Right lobe of liver (tissue), 6 donors: ENCODE measurements around the gene BORCS5. TPM values are rescaled to one million over a fixed set of nuclear protein-coding genes. Genes with fewer than 3 reads are reported as not detected.

ENCODE experiments used
- ATAC-seq, 4 donors: fragments of 200-7000 bp; cut with Tn5 transposase; one replicate each; pipeline ENCODE4 v1.9.1; 2020; ENCODE audit warnings: mild to moderate bottlenecking in 4 of 4, moderate library complexity in 4 of 4
- DNase-seq, 3 donors: peaks; one replicate each; pipeline ENCODE4 v3.0.0-alpha.2; 2020
- H3K27ac ChIP-seq, 3 donors: fragments of 200-600 bp; one replicate each; pipeline ENCODE4 v1.8.0; 2022
- H3K27me3 ChIP-seq, 2 donors: fragments of 200-600 bp; one replicate each; pipeline ENCODE4 v1.8.0; 2022
- H3K36me3 ChIP-seq, 4 donors: fragments of 200-600 bp; sonication (generic) in 1 of 4; one replicate each; pipeline versions ENCODE4 v1.5.1 to v1.8.0; 2017 to 2022; ENCODE audit warnings: control low read depth in 1 of 4
- H3K4me1 ChIP-seq, 4 donors: fragments of 200-600 bp; sonication (generic) in 1 of 4; one replicate each; pipeline versions ENCODE4 v1.5.1 to v1.8.0; 2017 to 2022; ENCODE audit warnings: control low read depth in 1 of 4
- H3K4me3 ChIP-seq, 3 donors: fragments of 200-600 bp; one replicate each; pipeline ENCODE4 v1.8.0; 2022
- H3K9me3 ChIP-seq, 4 donors: fragments of 200-600 bp; sonication (generic) in 1 of 4; one replicate each; pipeline versions ENCODE4 v1.5.1 to v1.8.0; 2017 to 2022; ENCODE audit warnings: control low read depth in 1 of 4
- CTCF ChIP-seq, 4 donors: fragments of 200-600 bp in 3 of 4; fragments of 450-650 bp in 1 of 4; IDR thresholded peaks; one replicate each; pipeline versions ENCODE4 v1.5.1 to v1.8.0; 2016 to 2022; ENCODE audit warnings: antibody characterized with exemption in 4 of 4, mild to moderate bottlenecking in 2 of 4
- POLR2A ChIP-seq: fragments of 450-650 bp; IDR thresholded peaks from one replicate; pipeline ENCODE4 v1.6.1; 2017; ENCODE audit warnings: antibody characterized with exemption, mild to moderate bottlenecking
- WGBS: methylation state at CpG from one replicate; pipeline ENCODE4 v1.1.6; 2018; ENCODE audit warnings: low coverage, low lambda C conversion rate; ENCODE audit not compliant: insufficient coverage; ENCODE audit errors: missing lambda C conversion rate; 5-methylcytosine and 5-hydroxymethylcytosine counted together
- intact Hi-C, 2 donors: fragments of 100-400 bp; cut with DNase I; formaldehyde crosslinking; loops; one replicate each; pipeline versions ENCODE4 v1.11.2 to v1.14.1; 2022
- total RNA-seq, 6 experiments: library from RNA; depleted of rRNA in 2 of 6; stranded (reverse); fragments of >200 nt in 2 of 6; fragmentation: NEBNext Ultra II Directional in 3 of 6; extraction: Animal tissue kit (Norgen Biotek cat#: 25700) in 3 of 6; gene quantifications; one replicate each; pipeline versions ENCODE4 v1.1.0 to v1.2.4, GENCODE V29; 2016 to 2023
- donor health status: DM: no; HTN: yes; CAD: no.
- donor health status: DM: no; HTN: no; CAD: no.
- donor health status: DM: no; HTN: no; CAD: no.
- donor health status: DM: no; HTN: yes; CAD: no.
- donor health status: DM: no; HTN: yes; CAD: no.

Gene BORCS5
- total RNA-seq, 6 experiments from 2014 or later: 6.0 to 11.1 (median 8.0) TPM

DNA sequence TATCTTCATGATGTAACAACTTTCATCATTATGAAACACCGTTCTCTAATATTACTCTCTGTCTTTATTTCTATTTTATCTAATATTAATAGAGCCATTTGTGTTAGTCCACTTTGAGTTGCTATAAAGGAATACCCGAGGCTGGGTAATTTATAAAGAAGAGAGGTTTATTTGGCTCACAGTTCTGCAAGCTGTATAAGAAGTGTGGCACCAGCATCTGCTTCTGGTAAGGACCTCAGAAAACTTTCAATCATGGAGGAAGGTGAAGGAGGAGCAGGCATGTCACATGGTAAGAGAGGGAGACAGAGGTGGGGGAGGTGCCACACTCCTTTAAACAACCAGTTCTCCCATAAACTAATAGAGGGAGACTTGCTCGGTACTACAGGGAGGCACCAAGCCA is 25.1 kb downstream of the BORCS5 start:
- DNase-seq (no peak), ATAC-seq (no peak)
- no peaks in the 10 kb centered on the region for H3K9me3 ChIP-seq
- H3K36me3 ChIP-seq: no peaks in the 10 kb centered on the region
- H3K4me3 ChIP-seq: no peak overlapping the region
- intact Hi-C loops: no loop called here
- H3K4me1 ChIP-seq: peaks cover 0 to 56% (median 13%) of the 10 kb centered on the region in 4 donors
- TF ChIP-seq POLR2A: no peak
- TF ChIP-seq CTCF (IDR thresholded peaks at IDR 0.05): no peak
- 86% methylated on average over 2 of the region's 3 CpGs for WGBS
- peak overlapping the region in 2 of 3 donors; percentile 72 to 80 for H3K27ac ChIP-seq
- no peaks in the 10 kb centered on the region for H3K27me3 ChIP-seq

GRCh38 chr12:12384571-12385340 is 27.9 kb downstream of the BORCS5 start:
- Histone ChIP-seq H3K36me3 (no peaks in the 10 kb centered on the region), H3K27ac (peak overlapping the region; percentile 14 to 83 (median 57)), H3K9me3 (no peaks in the 10 kb centered on the region), H3K27me3 (no peaks in the 10 kb centered on the region), H3K4me3 (no peak overlapping the region), H3K4me1 (peaks cover 0 to 50% (median 9%) of the 10 kb centered on the region in 4 donors)
- TF ChIP-seq CTCF (IDR thresholded peaks at IDR 0.05) (no peak), POLR2A (no peak)
- WGBS: 20% methylated on average over 2 of the region's 7 CpGs
- intact Hi-C loops: no loop called here
- ATAC-seq (peak; percentile 53 to 88 (median 76)), DNase-seq (peak in 2 of 3 donors; percentile 57 to 77)

GRCh38 chr12:12387501-12387900 is 30.6 kb downstream of the BORCS5 start:
- H3K27ac ChIP-seq: no peak overlapping the region
- no peaks in the 10 kb centered on the region for H3K36me3 ChIP-seq
- DNase-seq: no peak
- 100% methylated on average over 1 of the region's 3 CpGs for WGBS
- TF ChIP-seq CTCF (IDR thresholded peaks at IDR 0.05): no peak
- no peak for TF ChIP-seq POLR2A
- no peaks in the 10 kb centered on the region for H3K27me3 ChIP-seq
- intact Hi-C loops: no loop called here
- no peak overlapping the region for H3K4me3 ChIP-seq
- ATAC-seq: peak in 1 of 4 donors; percentile 17
- H3K9me3 ChIP-seq: no peaks in the 10 kb centered on the region
- peaks cover 0 to 30% (median 5%) of the 10 kb centered on the region in 4 donors for H3K4me1 ChIP-seq

- no peaks in the 10 kb centered on the region for H3K9me3 ChIP-seq
- 62% methylated on average over 2 of the region's 2 CpGs for WGBS
- DNase-seq: no peak
- H3K36me3 ChIP-seq: no peaks in the 10 kb centered on the region
- no peak overlapping the region for H3K4me3 ChIP-seq
- no peaks in the 10 kb centered on the region for H3K27me3 ChIP-seq
- intact Hi-C loops: no loop called here
- peaks cover 0 to 6% (median 0%) of the 10 kb centered on the region in 4 donors for H3K4me1 ChIP-seq
- TF ChIP-seq CTCF (IDR thresholded peaks at IDR 0.05) (no peak), POLR2A (no peak)
- H3K27ac ChIP-seq: no peak overlapping the region
- no peak for ATAC-seq
Observed at GRCh38 chr12:12392413-12392812, 35.5 kb downstream of the BORCS5 start.
